Activated CD8-positive, alpha-beta memory T cell treated with anti-CD3 and anti-CD28 coated beads, Interleukin-2, amount 10 ng/mL, durations not matched to agents 7 days and 5 days (primary cell): Measurements from ENCODE around the gene GP9. TPM values are rescaled to one million over a fixed set of nuclear protein-coding genes. Genes with fewer than 3 reads are reported as not detected.

Experiments used
- ATAC-seq: fragments of 150-1000 bp; cut with Tn5 transposase; one replicate; pipeline ENCODE4 v1.10.0; 2021; ENCODE audit warnings: moderate library complexity
- CTCF ChIA-PET: fragments of 350-600 bp; sonication (Branson Sonifier 250); formaldehyde crosslinking; loops from one replicate; lab custom pipeline; 2021; ENCODE audit warnings: antibody characterized with exemption; lab: Charles Lee
- DNase-seq: peaks from one replicate; pipeline ENCODE4 v3.0.0-alpha.2; 2020
- H3K27ac Mint-ChIP-seq: one replicate; pipeline ENCODE4 v1.8.0; 2021; ENCODE audit warnings: mild to moderate bottlenecking, mixed read lengths
- H3K27me3 Mint-ChIP-seq: one replicate; pipeline ENCODE4 v1.8.0; 2021; ENCODE audit warnings: mixed read lengths
- H3K36me3 Mint-ChIP-seq: one replicate; pipeline ENCODE4 v1.8.0; 2021; ENCODE audit warnings: mild to moderate bottlenecking, mixed read lengths
- H3K4me1 Mint-ChIP-seq: one replicate; pipeline ENCODE4 v1.8.0; 2021; ENCODE audit warnings: mixed read lengths
- H3K4me3 Mint-ChIP-seq: one replicate; pipeline ENCODE4 v1.8.0; 2021; ENCODE audit warnings: mild to moderate bottlenecking, moderate library complexity, mixed read lengths
- H3K9me3 Mint-ChIP-seq: one replicate; pipeline ENCODE4 v1.8.0; 2022; ENCODE audit warnings: low read depth, mixed read lengths
- total RNA-seq, 2 experiments: library from RNA; stranded (reverse); gene quantifications; one replicate each; pipeline ENCODE4 v1.2.3, GENCODE V29; 2021

The GP9 gene
- total RNA-seq, 2 experiments from 2014 or later, result not detected

DNA sequence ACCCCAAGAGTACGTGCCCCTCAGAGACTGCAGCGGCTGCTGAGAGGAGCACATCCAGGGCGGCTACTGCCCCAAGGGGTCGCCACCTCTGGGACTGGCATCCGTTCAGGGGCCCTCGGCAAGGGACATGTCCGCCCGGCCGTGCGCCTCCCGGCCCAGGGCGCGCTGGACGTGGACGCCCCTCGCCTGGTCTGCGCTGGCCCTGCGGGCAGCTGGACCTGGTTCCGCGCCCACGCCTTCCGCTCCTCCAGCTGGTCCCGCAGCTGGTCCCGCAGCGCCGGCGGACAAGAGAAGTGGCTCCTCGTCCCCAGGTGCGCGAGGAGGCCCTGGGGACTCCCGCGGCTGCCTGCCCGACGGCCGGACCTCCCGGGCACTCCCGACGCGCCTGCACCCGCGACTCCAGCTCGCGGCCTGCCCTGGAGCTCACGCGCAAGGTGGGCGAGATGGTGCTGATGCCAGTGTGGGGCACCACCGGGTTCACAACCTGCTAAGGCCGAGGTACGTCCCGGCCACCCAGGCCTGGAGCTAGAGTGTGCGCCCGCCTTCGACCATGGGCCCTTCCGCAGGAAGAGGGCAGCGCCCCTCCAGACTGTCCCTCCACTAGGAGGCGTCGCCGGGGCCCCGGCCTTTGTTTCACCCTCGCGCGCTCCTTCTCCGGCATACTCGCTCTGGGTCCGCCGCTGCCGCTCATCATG is 14.4 kb upstream of the GP9 start:
- ATAC-seq, result peak; percentile 72
- peaks cover 5% of the 10 kb centered on the region for H3K9me3 Mint-ChIP-seq
- H3K27me3 Mint-ChIP-seq, result peaks cover 39% of the 10 kb centered on the region
- CTCF ChIA-PET, result interaction anchor here (0.5 to 1.7 kb wide), 4 partner anchors 10 to 200 kb away, joined by 3 to 5 read pairs (median 4); no protein-coding TSS in a partner anchor
- H3K4me3 Mint-ChIP-seq, result peak overlapping the region; percentile 19
- peaks cover 2% of the 10 kb centered on the region for H3K4me1 Mint-ChIP-seq
- no peak overlapping the region for H3K27ac Mint-ChIP-seq
- DNase-seq, result no peak
- H3K36me3 Mint-ChIP-seq, result peaks cover 7% of the 10 kb centered on the region

DNA sequence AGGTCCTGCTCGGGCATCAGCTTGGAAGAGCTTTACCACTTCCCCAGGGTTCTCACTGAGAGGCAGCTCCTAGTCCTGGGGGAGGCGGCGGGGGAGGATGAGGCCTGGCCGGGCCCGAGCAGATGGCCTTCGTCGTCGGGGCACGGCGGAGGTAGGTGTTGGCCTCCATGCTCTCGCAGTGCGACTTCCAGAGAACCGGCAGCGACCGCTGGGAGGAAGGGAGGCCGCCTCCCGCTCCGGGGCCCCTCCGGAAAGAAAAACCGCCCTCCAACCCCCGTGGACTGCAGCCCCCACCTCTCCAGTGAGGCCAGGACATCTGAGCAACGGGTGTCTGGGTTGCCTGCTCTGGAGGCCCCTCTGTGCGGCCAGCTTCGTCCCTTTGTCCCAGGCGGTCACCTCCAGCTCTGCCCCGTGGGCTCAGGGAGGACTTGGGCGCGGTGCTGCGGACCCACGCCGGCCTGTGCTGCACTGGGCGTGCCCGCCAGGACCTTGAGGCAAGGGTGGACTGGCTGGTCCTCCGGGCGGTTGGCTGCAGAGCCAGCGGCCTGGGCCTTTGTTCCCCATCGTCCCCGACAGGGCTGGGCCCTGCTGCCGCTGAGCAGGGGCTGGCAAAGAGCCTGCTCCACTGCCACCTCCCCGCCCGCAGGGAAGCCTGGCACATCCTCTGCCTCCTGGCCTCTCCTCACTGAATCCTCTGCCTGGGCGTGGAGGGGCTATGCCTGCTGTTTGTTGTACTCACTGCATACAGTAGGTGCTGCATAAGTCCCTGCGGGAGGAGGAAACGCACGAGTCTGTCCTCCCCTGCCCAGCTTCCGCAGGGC is 13.6 kb upstream of the GP9 start:
- Mint-ChIP-seq H3K4me1 (peaks cover 2% of the 10 kb centered on the region), H3K36me3 (peaks cover 7% of the 10 kb centered on the region), H3K27ac (no peak overlapping the region), H3K27me3 (peaks cover 32% of the 10 kb centered on the region), H3K9me3 (peaks cover 5% of the 10 kb centered on the region), H3K4me3 (no peak overlapping the region)
- no peak for DNase-seq
- no peak for ATAC-seq
- CTCF ChIA-PET, result interaction anchor here (0.5 to 1.7 kb wide), 4 partner anchors 11 to 199 kb away, joined by 3 to 5 read pairs (median 4); no protein-coding TSS in a partner anchor

DNA sequence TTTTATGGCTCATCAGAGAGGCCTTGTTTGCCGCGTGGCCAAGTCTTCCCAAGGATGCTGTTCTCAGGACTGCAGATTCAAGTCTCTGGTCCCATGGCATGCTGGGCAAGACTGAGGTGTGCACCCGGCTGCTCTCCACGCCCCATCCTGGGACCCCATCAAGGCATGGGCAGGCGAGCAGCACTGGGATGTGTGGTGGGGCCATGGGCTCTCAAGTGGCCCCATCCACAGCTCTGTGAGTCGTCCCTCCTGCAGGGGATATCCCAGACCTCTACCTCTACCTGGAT is 13.1 kb upstream of the GP9 start:
- peaks cover 5% of the 10 kb centered on the region for H3K9me3 Mint-ChIP-seq
- H3K4me1 Mint-ChIP-seq, result peaks cover 2% of the 10 kb centered on the region
- H3K4me3 Mint-ChIP-seq, result no peak overlapping the region
- CTCF ChIA-PET, result interaction anchor here (1.7 kb wide), 1 partner anchor 198 kb away, joined by 5 read pairs; no protein-coding TSS in a partner anchor
- no peak for DNase-seq
- peaks cover 7% of the 10 kb centered on the region for H3K36me3 Mint-ChIP-seq
- ATAC-seq, result no peak
- H3K27ac Mint-ChIP-seq, result no peak overlapping the region
- peaks cover 26% of the 10 kb centered on the region for H3K27me3 Mint-ChIP-seq

DNA sequence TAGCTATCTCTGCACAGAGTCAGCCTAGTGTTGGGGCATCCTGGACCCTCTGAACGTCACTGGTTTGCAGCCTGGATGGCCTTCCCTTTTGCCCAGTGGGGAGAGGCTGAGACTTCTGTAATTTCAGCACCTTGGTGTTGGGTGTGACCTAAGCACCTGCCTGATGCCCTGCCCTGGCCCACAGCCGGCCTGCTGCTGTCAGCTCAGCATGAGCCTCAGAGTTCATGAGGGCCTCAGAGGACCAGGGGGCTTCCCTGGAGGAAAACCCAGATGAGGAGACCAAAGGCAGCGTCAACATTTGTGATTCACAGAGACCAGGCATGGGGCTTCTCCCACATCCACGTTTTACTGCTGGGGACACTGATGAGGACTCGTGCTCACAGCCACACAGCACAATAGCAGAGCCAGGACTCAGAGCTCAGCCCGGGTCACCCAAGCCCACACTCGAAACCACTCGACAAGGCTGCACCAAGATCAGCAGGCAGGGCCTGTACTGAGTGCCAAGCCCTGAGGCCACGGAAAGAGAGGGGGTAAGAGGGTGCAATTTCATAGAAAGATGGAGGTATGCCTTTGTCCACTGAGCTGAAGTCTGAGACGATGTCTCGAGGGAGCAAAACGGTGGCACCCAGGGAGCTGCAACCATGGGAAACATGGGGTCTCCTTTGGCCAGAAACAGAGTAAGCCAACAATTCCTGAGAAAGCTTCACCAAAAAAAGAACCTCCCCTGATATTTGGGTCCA is 9.9 kb upstream of the GP9 start:
- no peak for ATAC-seq
- Mint-ChIP-seq H3K4me1 (peaks cover 6% of the 10 kb centered on the region), H3K36me3 (peaks cover 4% of the 10 kb centered on the region), H3K27ac (no peak overlapping the region), H3K9me3 (peaks cover 5% of the 10 kb centered on the region), H3K27me3 (peaks cover 5% of the 10 kb centered on the region), H3K4me3 (no peak overlapping the region)
- no peak for DNase-seq
- CTCF ChIA-PET, result interaction anchor here (1.0 to 6.9 kb wide), 9 partner anchors 11 to 196 kb away, joined by 3 to 95 read pairs (median 7); partner anchors contain the start of gene COPG1

DNA sequence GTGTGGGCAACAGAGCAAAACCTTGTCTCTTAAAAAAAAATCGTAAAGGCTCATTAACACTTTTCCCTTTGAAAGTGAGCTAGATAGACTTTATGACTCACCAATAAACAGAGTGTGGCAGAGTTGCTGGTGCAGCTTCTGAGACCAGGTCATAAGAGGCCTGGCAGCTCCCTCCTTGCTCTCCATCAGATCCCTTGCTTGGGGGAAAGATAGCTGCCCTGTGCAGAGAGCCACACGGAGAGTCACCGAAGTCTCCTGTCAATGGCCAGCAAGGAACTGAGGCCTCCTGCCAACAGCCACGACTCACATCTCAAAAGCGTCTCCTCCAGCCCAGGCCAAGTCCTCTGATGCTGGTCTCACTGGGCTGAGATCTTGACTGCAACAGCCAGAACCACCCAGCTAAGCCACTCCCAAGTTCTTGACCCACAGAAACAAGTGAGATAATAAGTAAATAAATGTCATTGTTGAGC is 8.7 kb upstream of the GP9 start:
- no peak for ATAC-seq

DNA sequence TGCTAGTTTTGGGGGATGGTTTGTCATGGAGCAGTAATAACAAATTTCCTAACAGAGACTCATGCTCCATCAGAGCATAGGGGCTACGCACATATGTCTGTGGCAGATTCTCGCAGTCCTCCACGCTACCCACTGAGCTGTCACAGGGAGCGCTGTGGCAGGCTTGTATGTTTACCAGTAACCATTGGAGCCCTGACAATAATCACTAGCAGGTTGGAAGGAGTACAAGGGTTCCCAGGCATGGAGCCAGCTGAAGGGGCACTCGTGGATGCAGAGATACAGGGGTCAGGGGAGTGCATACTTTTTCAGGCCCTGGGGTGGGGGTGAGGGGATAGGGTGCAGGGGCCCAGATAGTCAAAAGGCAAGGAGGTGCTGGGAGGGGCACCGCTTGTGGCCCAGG is 7.9 kb upstream of the GP9 start:
- ATAC-seq, result no peak

More for the DNA sequence above, 8.7 kb upstream of the GP9 start:
- no peak overlapping the region for H3K27ac Mint-ChIP-seq
- no peak overlapping the region for H3K4me3 Mint-ChIP-seq
- H3K36me3 Mint-ChIP-seq, result peaks cover 4% of the 10 kb centered on the region
- H3K9me3 Mint-ChIP-seq, result peaks cover 5% of the 10 kb centered on the region
- CTCF ChIA-PET, result interaction anchor here (0.7 to 6.9 kb wide), 22 partner anchors 10 to 257 kb away, joined by 3 to 95 read pairs (median 8); partner anchors contain the start of genes CFAP92, COPG1 and RAB43
- H3K4me1 Mint-ChIP-seq, result peaks cover 6% of the 10 kb centered on the region
- DNase-seq, result no peak
- H3K27me3 Mint-ChIP-seq, result peaks cover 9% of the 10 kb centered on the region

DNA sequence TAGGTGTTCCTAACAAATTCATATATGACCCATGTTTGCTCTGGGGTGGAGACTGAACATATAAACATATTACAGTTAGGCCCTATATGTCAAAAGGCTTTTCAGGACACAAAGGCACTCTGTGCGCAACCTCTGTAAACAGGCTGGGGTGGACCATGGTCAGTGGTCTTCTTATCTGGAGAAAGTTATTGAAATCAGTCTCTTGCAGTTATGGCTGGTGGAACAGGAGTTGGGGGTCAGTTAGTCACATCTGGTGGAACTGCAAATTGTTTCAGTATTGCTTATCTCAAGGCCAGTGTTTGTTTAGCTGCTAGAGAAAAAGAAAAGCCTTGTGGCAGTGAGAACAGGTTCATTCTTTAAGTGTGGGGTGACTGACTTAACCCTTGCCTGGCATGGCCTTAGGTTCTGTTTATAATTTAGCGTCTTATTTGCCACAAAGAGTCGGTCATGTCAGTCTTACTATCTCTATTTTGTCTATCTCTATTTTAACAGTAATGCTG is 5.9 kb upstream of the GP9 start:
- Mint-ChIP-seq H3K36me3 (no peaks in the 10 kb centered on the region), H3K27me3 (peaks cover 10% of the 10 kb centered on the region), H3K4me1 (peaks cover 6% of the 10 kb centered on the region), H3K9me3 (no peaks in the 10 kb centered on the region), H3K4me3 (no peak overlapping the region), H3K27ac (no peak overlapping the region)
- DNase-seq (no peak), ATAC-seq (no peak)
- CTCF ChIA-PET, result interaction anchor here (1.7 to 6.9 kb wide), 10 partner anchors 13 to 191 kb away, joined by 5 to 70 read pairs (median 16); no protein-coding TSS in a partner anchor

More for the DNA sequence above, 7.9 kb upstream of the GP9 start:
- no peak for DNase-seq
- Mint-ChIP-seq H3K27me3 (peaks cover 15% of the 10 kb centered on the region), H3K4me3 (no peak overlapping the region), H3K36me3 (peaks cover 4% of the 10 kb centered on the region), H3K27ac (no peak overlapping the region), H3K4me1 (peaks cover 6% of the 10 kb centered on the region), H3K9me3 (peaks cover 5% of the 10 kb centered on the region)
- CTCF ChIA-PET, result interaction anchor here (0.7 to 6.9 kb wide), 37 partner anchors 9 to 264 kb away, joined by 3 to 95 read pairs (median 6); partner anchors contain the start of genes CFAP92, COPG1 and RAB43

DNA sequence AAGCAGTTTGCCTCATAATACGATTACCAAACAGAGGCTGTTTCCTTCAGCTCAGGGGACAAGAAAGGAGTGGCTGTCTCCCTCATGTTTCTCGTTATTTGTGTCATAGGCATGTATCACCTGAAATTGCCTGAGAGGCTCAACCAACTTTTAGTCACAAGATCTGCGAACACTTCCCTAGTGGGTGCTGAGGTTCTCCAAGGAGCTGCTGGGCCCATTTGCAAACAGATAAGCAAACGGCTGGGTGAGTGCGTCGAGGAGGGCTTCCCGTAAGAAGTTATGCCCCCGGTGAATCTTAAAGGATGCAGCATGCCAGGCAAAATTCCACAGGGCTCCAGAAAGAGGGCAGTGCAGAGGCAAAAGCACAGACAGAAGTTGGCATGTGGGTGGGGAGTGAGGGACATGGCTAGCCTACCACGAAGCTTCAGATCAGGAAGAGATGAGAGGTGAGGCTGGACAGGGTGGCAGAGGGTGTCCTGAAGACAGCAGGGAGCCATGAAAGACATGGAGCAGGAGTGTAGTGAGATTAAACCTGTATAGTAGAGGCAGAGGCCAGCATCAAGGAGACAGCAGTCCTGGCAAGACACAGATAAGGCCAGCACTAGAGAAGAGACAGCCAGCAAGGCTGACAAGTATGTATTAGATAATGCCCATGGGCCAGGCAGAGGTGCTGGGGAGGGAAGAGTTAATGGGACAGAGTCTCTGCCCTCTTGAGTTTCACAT is 4.0 kb upstream of the GP9 start:
- Mint-ChIP-seq H3K4me3 (no peak overlapping the region), H3K36me3 (no peaks in the 10 kb centered on the region), H3K27me3 (peaks cover 10% of the 10 kb centered on the region), H3K27ac (no peak overlapping the region), H3K4me1 (peaks cover 6% of the 10 kb centered on the region), H3K9me3 (no peaks in the 10 kb centered on the region)
- DNase-seq, result no peak
- no peak for ATAC-seq
- CTCF ChIA-PET, result interaction anchor here (0.8 to 2.3 kb wide), 2 partner anchors 58 to 189 kb away, joined by 3 to 11 read pairs; no protein-coding TSS in a partner anchor

DNA sequence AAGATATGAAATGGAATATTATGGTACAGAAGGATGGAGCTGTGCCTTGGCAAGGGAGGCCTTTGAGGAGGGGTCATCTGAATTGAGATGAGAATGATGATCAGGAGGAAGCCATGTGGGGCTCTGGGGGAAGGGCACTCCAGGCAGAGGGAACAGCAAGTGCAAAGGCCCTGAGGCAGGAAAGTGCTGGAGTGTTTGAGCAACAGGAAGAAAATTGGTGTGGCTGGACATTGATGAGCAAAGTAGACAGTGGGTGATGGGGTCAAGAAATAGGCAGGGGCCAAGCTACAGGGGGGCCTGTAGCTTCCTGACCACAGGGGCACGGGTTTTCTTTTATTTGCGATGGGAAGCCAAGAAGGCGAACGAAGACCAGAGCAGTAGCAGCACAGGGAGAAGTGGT is 3.3 kb upstream of the GP9 start:
- Mint-ChIP-seq H3K27me3 (peaks cover 10% of the 10 kb centered on the region), H3K4me3 (no peak overlapping the region), H3K36me3 (no peaks in the 10 kb centered on the region), H3K4me1 (peaks cover 6% of the 10 kb centered on the region), H3K9me3 (no peaks in the 10 kb centered on the region), H3K27ac (no peak overlapping the region)
- CTCF ChIA-PET, result no interaction called here
- ATAC-seq, result no peak
- DNase-seq, result no peak

DNA sequence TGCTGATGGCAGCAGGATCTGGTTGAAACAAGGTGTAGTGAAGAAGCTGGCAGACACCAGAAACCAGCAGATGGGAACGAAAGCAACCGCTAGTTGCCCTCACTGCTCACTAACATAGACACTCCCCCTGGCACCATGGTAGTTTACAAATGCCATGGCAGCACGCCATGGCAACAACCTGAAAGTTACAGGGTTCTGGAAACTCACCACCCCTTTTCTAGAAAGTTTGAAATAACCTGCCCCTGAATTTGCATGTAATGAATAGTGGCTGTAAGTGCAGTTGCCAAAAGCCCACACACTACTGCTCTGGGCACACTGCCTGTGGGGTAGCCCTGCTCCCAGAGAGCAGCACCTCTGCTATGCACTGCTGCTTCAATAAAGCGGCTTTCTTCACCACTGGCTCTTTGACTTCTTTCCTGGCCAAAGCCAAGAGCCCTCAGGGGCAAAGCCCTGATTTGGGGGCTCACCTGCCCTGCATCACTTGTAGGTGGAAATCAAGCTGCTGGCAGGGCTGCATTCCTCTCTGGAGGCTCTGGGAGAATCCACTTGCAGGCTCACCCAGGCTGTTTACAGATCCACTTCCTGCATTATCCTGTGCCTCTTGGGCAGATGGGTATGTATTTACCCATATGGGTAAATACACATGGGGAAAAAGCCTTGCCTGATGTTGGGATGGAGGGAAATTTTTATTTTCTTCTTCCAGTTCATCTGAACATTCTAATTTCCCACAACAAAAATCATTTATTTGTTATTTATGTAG is 2.0 kb upstream of the GP9 start:
- ATAC-seq, result no peak
- no peaks in the 10 kb centered on the region for H3K36me3 Mint-ChIP-seq
- peaks cover 2% of the 10 kb centered on the region for H3K4me1 Mint-ChIP-seq
- no peak overlapping the region for H3K4me3 Mint-ChIP-seq
- peaks cover 10% of the 10 kb centered on the region for H3K27me3 Mint-ChIP-seq
- H3K9me3 Mint-ChIP-seq, result no peaks in the 10 kb centered on the region
- CTCF ChIA-PET, result interaction anchor here (1.7 kb wide), 1 partner anchor 13 kb away, joined by 4 read pairs; no protein-coding TSS in a partner anchor
- DNase-seq, result no peak
- H3K27ac Mint-ChIP-seq, result no peak overlapping the region

DNA sequence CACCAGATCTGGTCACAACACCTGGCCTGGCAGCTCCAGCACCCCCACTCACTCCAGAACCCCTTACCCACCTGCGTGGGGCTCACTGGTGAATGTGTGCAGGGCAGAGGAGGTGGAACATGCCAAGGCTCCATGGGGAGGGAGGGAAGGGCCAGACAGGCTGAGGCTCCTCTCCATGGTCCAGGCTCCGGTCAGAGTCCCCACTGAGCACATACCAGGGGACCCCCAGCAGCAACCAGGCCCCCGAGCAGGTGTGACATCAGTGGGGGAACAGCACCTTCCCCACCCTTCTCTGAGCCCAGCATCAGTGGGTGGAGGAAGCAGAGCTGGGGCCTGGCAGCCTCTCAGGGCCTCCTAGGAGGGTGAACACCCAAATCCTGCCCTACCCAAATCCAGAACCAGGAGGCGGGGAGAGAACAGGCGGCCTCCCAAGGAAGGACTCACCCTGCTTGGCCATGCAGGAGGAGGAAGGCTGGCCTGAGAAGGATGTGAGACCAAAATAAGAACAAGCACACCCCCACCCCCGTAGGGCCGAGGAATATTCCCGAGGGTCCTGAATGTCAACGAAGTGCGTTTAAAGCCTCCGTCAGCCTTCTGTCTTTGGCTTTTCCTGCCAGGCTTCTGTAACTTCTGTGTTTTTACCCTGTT is 1.1 kb upstream of the GP9 start:
- no peak for DNase-seq
- no peak overlapping the region for H3K4me3 Mint-ChIP-seq
- no peak overlapping the region for H3K27ac Mint-ChIP-seq
- CTCF ChIA-PET, result interaction anchor here (1.7 to 1.9 kb wide), 2 partner anchors 9 to 12 kb away, joined by 4 to 5 read pairs; no protein-coding TSS in a partner anchor
- H3K36me3 Mint-ChIP-seq, result no peaks in the 10 kb centered on the region
- H3K9me3 Mint-ChIP-seq, result no peaks in the 10 kb centered on the region
- no peak for ATAC-seq
- no peaks in the 10 kb centered on the region for H3K4me1 Mint-ChIP-seq
- peaks cover 10% of the 10 kb centered on the region for H3K27me3 Mint-ChIP-seq
